Right atrium auricular region (tissue), 2 donors: ENCODE measurements around the gene KRT39. TPM values are rescaled to one million over a fixed set of nuclear protein-coding genes. Genes with fewer than 3 reads are reported as not detected.

Source experiments
- DNase-seq: peaks from one replicate; pipeline ENCODE4 v3.0.0-alpha.2; 2019; ENCODE audit warnings: low spot score
- H3K27ac ChIP-seq, 2 donors: fragments of 200-600 bp; sonication (generic); 1 replicate in 1 of 2; 2 replicates in 1 of 2; pipeline ENCODE4 v1.5.1; 2016 to 2019
- H3K27me3 ChIP-seq, 2 donors: fragments of 200-600 bp; sonication (generic); one replicate each; pipeline versions ENCODE4 v1.5.1 to v1.6.0; 2017 to 2019
- H3K36me3 ChIP-seq: fragments of 200-600 bp; sonication (generic); one replicate; pipeline ENCODE4 v1.5.1; 2016
- H3K4me1 ChIP-seq, 2 donors: fragments of 200-600 bp; sonication (generic); one replicate each; pipeline versions ENCODE4 v1.5.1 to v1.6.0; 2017 to 2019
- H3K4me3 ChIP-seq, 2 donors: fragments of 200-600 bp; sonication (generic); 1 replicate in 1 of 2; 2 replicates in 1 of 2; pipeline ENCODE4 v1.5.1; 2017 to 2019; ENCODE audit warnings: mild to moderate bottlenecking in 1 of 2, moderate library complexity in 1 of 2
- H3K9me3 ChIP-seq, 2 donors: fragments of 200-600 bp; sonication (generic); one replicate each; pipeline ENCODE4 v1.5.1; 2019
- total RNA-seq, 2 donors: library from RNA; depleted of rRNA; stranded (reverse); fragments of >200 nt; gene quantifications; one replicate each; pipeline ENCODE4 v1.1.0, GENCODE V29; 2016
- TF ChIP-seq, protein P1 (sequence below), 2 donors: fragments of 200-600 bp; sonication (generic); IDR thresholded peaks; one replicate each; pipeline ENCODE4 v1.5.1; 2019; ENCODE audit warnings: antibody characterized with exemption in 2 of 2

The KRT39 gene
- total RNA-seq, 2 donors from 2014 or later: not detected

GRCh38 chr17:40940266-40940665 is 26.5 kb downstream of the KRT39 start:
- no peak for DNase-seq
- Histone ChIP-seq H3K4me3 (no peak overlapping the region), H3K9me3 (no peaks in the 10 kb centered on the region), H3K36me3 (no peaks in the 10 kb centered on the region), H3K4me1 (no peaks in the 10 kb centered on the region), H3K27ac (no peak overlapping the region), H3K27me3 (no peaks in the 10 kb centered on the region)
- TF ChIP-seq, protein P1, sequence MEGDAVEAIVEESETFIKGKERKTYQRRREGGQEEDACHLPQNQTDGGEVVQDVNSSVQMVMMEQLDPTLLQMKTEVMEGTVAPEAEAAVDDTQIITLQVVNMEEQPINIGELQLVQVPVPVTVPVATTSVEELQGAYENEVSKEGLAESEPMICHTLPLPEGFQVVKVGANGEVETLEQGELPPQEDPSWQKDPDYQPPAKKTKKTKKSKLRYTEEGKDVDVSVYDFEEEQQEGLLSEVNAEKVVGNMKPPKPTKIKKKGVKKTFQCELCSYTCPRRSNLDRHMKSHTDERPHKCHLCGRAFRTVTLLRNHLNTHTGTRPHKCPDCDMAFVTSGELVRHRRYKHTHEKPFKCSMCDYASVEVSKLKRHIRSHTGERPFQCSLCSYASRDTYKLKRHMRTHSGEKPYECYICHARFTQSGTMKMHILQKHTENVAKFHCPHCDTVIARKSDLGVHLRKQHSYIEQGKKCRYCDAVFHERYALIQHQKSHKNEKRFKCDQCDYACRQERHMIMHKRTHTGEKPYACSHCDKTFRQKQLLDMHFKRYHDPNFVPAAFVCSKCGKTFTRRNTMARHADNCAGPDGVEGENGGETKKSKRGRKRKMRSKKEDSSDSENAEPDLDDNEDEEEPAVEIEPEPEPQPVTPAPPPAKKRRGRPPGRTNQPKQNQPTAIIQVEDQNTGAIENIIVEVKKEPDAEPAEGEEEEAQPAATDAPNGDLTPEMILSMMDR (IDR thresholded peaks at IDR 0.05): no peak

DNA sequence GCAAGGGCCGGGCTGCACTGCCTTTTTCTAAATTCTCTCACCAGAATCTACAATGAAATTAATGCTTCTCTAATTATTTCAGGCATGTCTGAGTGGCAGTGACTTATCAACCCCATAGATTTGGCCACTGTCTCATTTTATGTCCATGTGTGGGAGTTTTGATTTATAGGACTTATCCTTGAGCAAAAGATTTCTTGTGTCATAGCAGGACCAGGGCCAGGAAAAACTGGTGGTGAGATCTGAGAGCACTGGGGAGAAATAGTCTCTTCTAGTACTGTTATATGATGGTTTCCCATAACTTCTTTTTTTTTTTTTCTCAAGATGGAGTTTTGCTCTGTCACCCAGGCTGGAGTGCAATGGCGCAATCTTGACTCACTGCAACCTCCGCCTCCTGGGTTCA is 27.8 kb downstream of the KRT39 start:
- no peaks in the 10 kb centered on the region for H3K4me1 ChIP-seq
- H3K27ac ChIP-seq: no peak overlapping the region
- H3K9me3 ChIP-seq: no peaks in the 10 kb centered on the region
- DNase-seq: no peak
- TF ChIP-seq, protein P1 (IDR thresholded peaks at IDR 0.05): no peak
- no peak overlapping the region for H3K4me3 ChIP-seq
- no peaks in the 10 kb centered on the region for H3K27me3 ChIP-seq
- H3K36me3 ChIP-seq: no peaks in the 10 kb centered on the region

DNA sequence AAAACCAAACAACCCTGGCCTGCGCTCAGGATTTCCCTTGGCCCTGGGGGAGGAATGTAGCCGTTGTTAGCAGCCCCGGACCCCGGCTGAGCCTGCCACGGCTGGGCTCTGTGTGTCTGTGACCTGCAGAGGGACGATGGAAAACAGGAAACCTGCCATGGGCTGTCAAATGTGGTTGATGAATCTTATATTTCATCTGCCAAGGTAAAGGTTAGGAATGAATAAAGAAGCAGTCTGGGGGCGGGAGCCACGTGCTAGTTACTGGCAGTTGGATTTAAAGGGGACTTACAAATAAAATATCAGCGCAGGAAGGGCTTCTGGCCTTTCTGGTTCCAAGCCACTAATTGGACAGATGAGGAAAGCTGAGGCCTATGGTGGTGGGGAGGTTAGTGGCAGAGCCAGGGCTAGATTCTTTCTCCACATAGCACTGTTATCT is 29.3 kb downstream of the KRT39 start, which contains the start of gene KRT23:
Gene KRT23, minus strand, starts transcription at position 263 of the 436 bp plus-strand sequence. CDS start 1,043 bp downstream, outside the sequence.
- H3K27me3 ChIP-seq: no peaks in the 10 kb centered on the region
- TF ChIP-seq, protein P1 (IDR thresholded peaks at IDR 0.05): no peak
- no peaks in the 10 kb centered on the region for H3K9me3 ChIP-seq
- H3K4me3 ChIP-seq: no peak within 1 kb of the TSS
- H3K4me1 ChIP-seq: no peaks in the 10 kb centered on the region
- no peak within 1 kb of the TSS for H3K27ac ChIP-seq
- H3K36me3 ChIP-seq: no peaks in the 10 kb centered on the region
- DNase-seq: no peak

GRCh38 chr17:40936976-40937375 is 29.8 kb downstream of the KRT39 start:
- no peak overlapping the region for H3K27ac ChIP-seq
- no peak for DNase-seq
- TF ChIP-seq, protein P1 (IDR thresholded peaks at IDR 0.05): no peak

GRCh38 chr17:40936437-40936971 is 30.2 kb downstream of the KRT39 start:
- Histone ChIP-seq H3K27ac (no peak overlapping the region), H3K4me1 (no peaks in the 10 kb centered on the region), H3K27me3 (no peaks in the 10 kb centered on the region), H3K9me3 (no peaks in the 10 kb centered on the region), H3K36me3 (no peaks in the 10 kb centered on the region), H3K4me3 (no peak overlapping the region)
- no peak for DNase-seq
- TF ChIP-seq, protein P1 (IDR thresholded peaks at IDR 0.05): no peak

More at GRCh38 chr17:40936976-40937375, 29.8 kb downstream of the KRT39 start:
- Histone ChIP-seq H3K9me3 (no peaks in the 10 kb centered on the region), H3K4me1 (no peaks in the 10 kb centered on the region), H3K27me3 (no peaks in the 10 kb centered on the region), H3K4me3 (no peak overlapping the region), H3K36me3 (no peaks in the 10 kb centered on the region)

DNA sequence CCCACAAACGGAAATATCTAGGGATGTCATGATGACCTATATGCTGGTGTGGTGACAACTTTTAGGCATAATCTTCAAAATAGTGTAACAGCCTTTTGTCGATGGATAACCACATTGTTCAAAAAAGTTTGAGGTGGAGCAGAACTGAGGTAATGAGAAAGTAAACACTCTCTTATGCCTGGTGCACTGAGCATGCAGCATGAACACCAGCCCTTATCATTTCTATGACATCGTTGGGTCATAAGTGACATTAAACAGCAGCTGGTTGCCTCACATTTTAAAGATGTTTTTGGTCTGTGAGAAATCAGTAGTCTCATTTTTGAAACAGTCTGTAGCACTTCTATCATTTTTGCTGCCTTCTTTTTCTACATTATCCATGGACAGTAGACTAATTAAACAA is 31.1 kb downstream of the KRT39 start:
- Histone ChIP-seq H3K4me3 (no peak overlapping the region), H3K36me3 (no peaks in the 10 kb centered on the region), H3K27me3 (no peaks in the 10 kb centered on the region), H3K9me3 (no peaks in the 10 kb centered on the region), H3K4me1 (no peaks in the 10 kb centered on the region), H3K27ac (no peak overlapping the region)
- TF ChIP-seq, protein P1 (IDR thresholded peaks at IDR 0.05): no peak
- DNase-seq: no peak
